Left lung (tissue), 14 donors: ENCODE results near the gene EPHA2. TPM values are rescaled to one million over a fixed set of nuclear protein-coding genes. Genes with fewer than 3 reads are reported as not detected.
A peak's percentile ranks its signal among the peaks of the same experiment; 100 is the strongest.

Experiments
- ATAC-seq: fragments of 200-7000 bp; cut with Tn5 transposase; one replicate; pipeline ENCODE4 v1.9.1; 2020; ENCODE audit warnings: moderate library complexity
- DNase-seq, 4 donors: peaks; one replicate each; pipeline ENCODE4 v3.0.0-alpha.2; 2013 to 2020
- H3K27ac ChIP-seq, 2 donors: fragments of 200-600 bp; sonication (generic) in 1 of 2; one replicate each; pipeline versions ENCODE4 v1.5.0 to v1.8.0; 2020 to 2021
- H3K27me3 ChIP-seq, 2 donors: fragments of 200-600 bp; sonication (generic) in 1 of 2; one replicate each; pipeline versions ENCODE4 v1.5.0 to v1.8.0; 2020 to 2021
- H3K36me3 ChIP-seq, 2 donors: fragments of 200-600 bp; sonication (generic) in 1 of 2; one replicate each; pipeline versions ENCODE4 v1.5.0 to v1.8.0; 2020 to 2021
- H3K4me1 ChIP-seq, 2 donors: fragments of 200-600 bp; one replicate each; pipeline ENCODE4 v1.8.0; 2021
- H3K4me3 ChIP-seq, 2 donors: fragments of 200-600 bp; sonication (generic) in 1 of 2; one replicate each; pipeline versions ENCODE4 v1.5.0 to v1.8.0; 2020 to 2021; ENCODE audit warnings: mild to moderate bottlenecking in 1 of 2
- H3K9me3 ChIP-seq, 2 donors: fragments of 200-600 bp; sonication (generic) in 1 of 2; one replicate each; pipeline versions ENCODE4 v1.5.0 to v1.8.0; 2020 to 2021
- CTCF ChIP-seq, 2 donors: fragments of 200-600 bp; sonication (generic) in 1 of 2; IDR thresholded peaks; one replicate each; pipeline versions ENCODE4 v1.5.0 to v1.8.0; 2021; ENCODE audit warnings: antibody characterized with exemption in 2 of 2
- intact Hi-C, 2 donors: fragments of 100-400 bp; cut with DNase I; formaldehyde crosslinking; loops; one replicate each; pipeline versions ENCODE4 v1.11.2 to v1.14.2; 2022
- long read RNA-seq, 12 donors: library from polyadenylated mRNA in 2 of 12; unstranded in 2 of 12; transcript quantifications; one replicate each; pipeline ENCODE4 v2.0.0 and lab custom pipeline, GENCODE V29; 2019 to 2026
- polyA plus RNA-seq, 6 donors: library from polyadenylated mRNA; unstranded; fragments of 120-200 nt; gene quantifications; one replicate each; pipeline ENCODE4 v1.2.1, GENCODE V29; 2013; ENCODE audit not compliant: insufficient read length in 6 of 6
- total RNA-seq, 2 donors: library from RNA; stranded (reverse); fragmentation: NEBNext Ultra II Directional; extraction: Animal tissue kit (Norgen Biotek cat#: 25700); gene quantifications; one replicate each; pipeline ENCODE4 v1.2.1, GENCODE V29; 2021
- donor health status: DM: no; HTN: yes; CAD: no.
- donor health status: DM: no; HTN: no; CAD: no.

Gene EPHA2
- 10 to 100 TPM; 36.9 to 62.6 TPM for total RNA-seq
- polyA plus RNA-seq, result 10 to 100 TPM; 12.6 to 38.3 (median 29.5) TPM
- long read RNA-seq, donor 1, partial matches to known transcripts, result 29 of 31 reads
- long read RNA-seq, donor 1, other reads (novel, unspliced or antisense), result 0 of 31 reads
- long read RNA-seq, donor 2, partial matches to known transcripts, result 0 of 4 reads
- long read RNA-seq, donor 2, other reads (novel, unspliced or antisense), result 0 of 4 reads
- long read RNA-seq, donor 3, partial matches to known transcripts, result 12 of 14 reads
- long read RNA-seq, donor 3, other reads (novel, unspliced or antisense), result 0 of 14 reads
- long read RNA-seq, donor 4, partial matches to known transcripts, result 5 of 10 reads
- long read RNA-seq, donor 4, other reads (novel, unspliced or antisense), result 3 of 10 reads
- long read RNA-seq, donor 5, partial matches to known transcripts, result 0 of 1 reads
- long read RNA-seq, donor 5, other reads (novel, unspliced or antisense), result 0 of 1 reads
- long read RNA-seq, donor 6, result 0 reads
- long read RNA-seq, donor 7, partial matches to known transcripts, result 0 of 1 reads
- long read RNA-seq, donor 7, other reads (novel, unspliced or antisense), result 0 of 1 reads
- long read RNA-seq, donor 8, partial matches to known transcripts, result 0 of 1 reads
- long read RNA-seq, donor 8, other reads (novel, unspliced or antisense), result 0 of 1 reads
- long read RNA-seq, donor 9, result 0 reads
- long read RNA-seq, donor 10, partial matches to known transcripts, result 4 of 5 reads
- long read RNA-seq, donor 10, other reads (novel, unspliced or antisense), result 1 of 5 reads
- long read RNA-seq, donor 11, result 0 reads
- long read RNA-seq, donor 12, partial matches to known transcripts, result 15 of 17 reads
- long read RNA-seq, donor 12, other reads (novel, unspliced or antisense), result 0 of 17 reads

DNA sequence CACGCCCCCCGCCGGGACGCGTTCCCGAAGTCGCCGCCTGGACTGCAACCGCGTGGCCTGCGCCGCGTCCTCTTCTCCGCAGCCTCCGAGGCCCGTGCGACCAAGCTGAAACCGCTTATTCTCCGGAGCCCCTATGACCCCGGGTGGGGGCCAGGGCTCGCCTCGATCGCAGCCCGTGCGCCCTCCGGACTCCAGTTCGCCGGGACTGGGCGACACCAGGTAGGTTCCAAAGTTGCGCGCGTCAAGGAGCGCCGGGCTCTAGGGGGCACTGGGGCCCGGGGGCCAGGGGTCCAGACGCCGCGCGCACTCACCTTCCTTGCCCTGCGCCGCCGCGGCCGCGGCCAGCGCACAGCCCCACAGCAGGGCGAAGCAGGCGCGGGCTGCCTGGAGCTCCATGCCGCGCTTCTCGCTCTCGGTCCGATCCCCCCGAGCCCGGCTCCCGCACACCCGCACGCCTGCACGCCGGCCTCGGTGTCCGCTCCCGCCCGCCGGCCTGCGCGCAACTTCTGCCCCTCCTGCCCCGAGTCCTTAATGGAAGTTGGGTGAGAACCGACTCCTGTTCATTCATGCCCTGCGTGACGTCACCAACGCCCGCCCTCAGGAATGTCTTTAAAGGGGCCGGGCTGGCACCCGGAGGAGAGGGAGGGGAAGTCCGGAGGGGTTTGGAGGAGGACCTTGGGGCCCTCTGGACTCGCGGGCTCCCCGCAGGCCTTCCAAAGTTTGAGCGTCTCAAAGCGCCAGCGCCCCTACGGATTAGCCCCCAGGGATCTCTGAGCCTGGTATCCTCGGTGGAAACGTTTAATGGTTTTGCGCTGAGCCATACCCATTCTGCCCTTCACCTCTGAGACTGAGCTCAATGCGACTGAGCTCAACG is at the start of gene EPHA2:
Gene EPHA2 (minus strand): TSS at position 533 of the 874 bp plus-strand sequence. CDS start 137 bp downstream, at position 396.
- H3K4me1 ChIP-seq, result peaks cover 33 to 66% of the 10 kb centered on the region in 2 donors
- intact Hi-C loops, result no loop called here
- TF ChIP-seq CTCF (IDR thresholded peaks at IDR 0.05), result no peak

DNA sequence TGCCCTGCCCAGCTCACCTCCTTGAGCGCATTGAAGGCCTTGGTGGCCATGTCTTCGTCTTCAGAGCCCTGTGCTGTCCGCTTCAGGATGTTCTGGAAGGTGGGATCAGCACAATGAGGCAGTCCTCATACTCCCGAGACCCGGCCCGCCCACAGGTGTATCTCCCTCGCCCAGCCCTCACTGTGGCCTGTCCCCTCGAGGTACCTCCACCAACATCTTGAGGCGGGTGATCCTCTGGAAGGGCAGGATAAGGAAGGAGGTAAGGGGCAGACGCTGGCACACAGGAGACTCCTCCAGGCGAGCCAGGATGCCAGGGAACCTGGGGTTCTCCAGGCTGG is 49.4 kb upstream of the EPHA2 start:
- H3K27ac ChIP-seq, result no peak overlapping the region
- intact Hi-C loops, result no loop called here
- no peak for ATAC-seq

More for the DNA sequence above, at the start of gene EPHA2:
- peak; percentile 72 for ATAC-seq
- Histone ChIP-seq H3K27me3 (peaks cover 0 to 24% of the 10 kb centered on the region in 2 donors), H3K9me3 (no peaks in the 10 kb centered on the region), H3K4me3 (peak within 1 kb of the TSS; percentile 65 to 84), H3K36me3 (peaks cover 0 to under 1% of the 10 kb centered on the region in 2 donors), H3K27ac (peak within 1 kb of the TSS; percentile 87 to 89)
- DNase-seq, result peak; percentile 80 to 94 (median 92)

DNA sequence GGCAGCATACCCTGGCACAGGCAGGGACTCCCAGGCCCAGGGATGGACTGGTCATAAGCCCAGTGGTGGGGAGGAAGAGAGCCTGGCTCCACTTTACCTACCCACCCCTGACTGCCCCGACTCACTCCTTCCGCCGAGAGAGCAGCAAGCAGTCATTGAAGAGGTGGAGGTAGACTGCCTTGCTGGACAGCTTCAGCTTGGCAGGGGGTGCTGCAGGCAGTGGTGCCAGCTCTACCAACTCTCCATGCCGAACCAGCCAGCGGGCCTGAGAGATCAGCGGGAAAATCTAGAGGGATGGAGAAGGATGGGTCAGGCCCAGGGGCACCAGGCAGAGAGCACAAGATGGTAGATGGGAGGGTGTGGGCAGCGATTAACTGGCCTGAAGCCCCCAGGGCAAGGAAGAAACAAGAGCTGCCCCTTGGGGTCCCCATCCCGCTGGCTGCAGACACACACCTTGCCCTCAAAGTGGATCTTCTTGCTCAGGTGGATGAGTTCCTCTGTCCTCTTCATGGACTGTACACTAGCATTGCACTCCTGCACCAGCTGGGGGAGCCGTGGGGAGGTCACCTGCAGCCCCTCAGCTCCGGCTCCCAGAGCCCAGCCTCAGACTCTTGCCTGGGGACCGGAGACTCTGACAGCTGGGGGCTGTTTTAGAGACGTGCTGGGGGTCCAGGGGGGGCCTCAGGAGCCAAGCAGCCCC is 48.9 kb upstream of the EPHA2 start:
- DNase-seq (peak in 1 of 4 donors; percentile 76), ATAC-seq (no peak)
- no peak for TF ChIP-seq CTCF (IDR thresholded peaks at IDR 0.05)
- Histone ChIP-seq H3K4me1 (peaks cover 6 to 22% of the 10 kb centered on the region in 2 donors), H3K27me3 (no peaks in the 10 kb centered on the region), H3K9me3 (no peaks in the 10 kb centered on the region), H3K4me3 (no peak overlapping the region), H3K36me3 (peaks cover 0 to 6% of the 10 kb centered on the region in 2 donors), H3K27ac (no peak overlapping the region)
- intact Hi-C loops, result no loop called here

More for the DNA sequence above, 49.4 kb upstream of the EPHA2 start:
- peaks cover 0 to 6% of the 10 kb centered on the region in 2 donors for H3K36me3 ChIP-seq
- no peaks in the 10 kb centered on the region for H3K27me3 ChIP-seq
- TF ChIP-seq CTCF (IDR thresholded peaks at IDR 0.05), result no peak
- peak in 1 of 4 donors; percentile 65 for DNase-seq
- no peaks in the 10 kb centered on the region for H3K9me3 ChIP-seq
- H3K4me1 ChIP-seq, result peaks cover 6 to 22% of the 10 kb centered on the region in 2 donors
- no peak overlapping the region for H3K4me3 ChIP-seq

- DNase-seq, result peak in 1 of 4 donors; percentile 1
- no peak for TF ChIP-seq CTCF (IDR thresholded peaks at IDR 0.05)
- H3K27ac ChIP-seq, result no peak overlapping the region
- ATAC-seq, result no peak
- H3K4me1 ChIP-seq, result peaks cover 6 to 22% of the 10 kb centered on the region in 2 donors
- H3K27me3 ChIP-seq, result no peaks in the 10 kb centered on the region
- intact Hi-C loops, result no loop called here
- peaks cover 0 to 6% of the 10 kb centered on the region in 2 donors for H3K36me3 ChIP-seq
- H3K9me3 ChIP-seq, result no peaks in the 10 kb centered on the region
- H3K4me3 ChIP-seq, result no peak overlapping the region
Observed at GRCh38 chr1:16204216-16204615, 48.3 kb upstream of the EPHA2 start.
